GM19324 (cell line): ENCODE data around the gene IL4R.
"Not testable (repeated sequence)": the region's sequence is repeated elsewhere in the genome, so short reads cannot be mapped to it uniquely, and the experiment has no call there.

Experiments
- ATAC-seq: cut with Tn5 transposase; IDR thresholded peaks from one replicate; pipeline ENCODE4 v1.9.1; 2021; ENCODE audit warnings: mild to moderate bottlenecking, moderate library complexity; ENCODE audit not compliant: unreplicated experiment, low FRiP score

The IL4R gene

DNA sequence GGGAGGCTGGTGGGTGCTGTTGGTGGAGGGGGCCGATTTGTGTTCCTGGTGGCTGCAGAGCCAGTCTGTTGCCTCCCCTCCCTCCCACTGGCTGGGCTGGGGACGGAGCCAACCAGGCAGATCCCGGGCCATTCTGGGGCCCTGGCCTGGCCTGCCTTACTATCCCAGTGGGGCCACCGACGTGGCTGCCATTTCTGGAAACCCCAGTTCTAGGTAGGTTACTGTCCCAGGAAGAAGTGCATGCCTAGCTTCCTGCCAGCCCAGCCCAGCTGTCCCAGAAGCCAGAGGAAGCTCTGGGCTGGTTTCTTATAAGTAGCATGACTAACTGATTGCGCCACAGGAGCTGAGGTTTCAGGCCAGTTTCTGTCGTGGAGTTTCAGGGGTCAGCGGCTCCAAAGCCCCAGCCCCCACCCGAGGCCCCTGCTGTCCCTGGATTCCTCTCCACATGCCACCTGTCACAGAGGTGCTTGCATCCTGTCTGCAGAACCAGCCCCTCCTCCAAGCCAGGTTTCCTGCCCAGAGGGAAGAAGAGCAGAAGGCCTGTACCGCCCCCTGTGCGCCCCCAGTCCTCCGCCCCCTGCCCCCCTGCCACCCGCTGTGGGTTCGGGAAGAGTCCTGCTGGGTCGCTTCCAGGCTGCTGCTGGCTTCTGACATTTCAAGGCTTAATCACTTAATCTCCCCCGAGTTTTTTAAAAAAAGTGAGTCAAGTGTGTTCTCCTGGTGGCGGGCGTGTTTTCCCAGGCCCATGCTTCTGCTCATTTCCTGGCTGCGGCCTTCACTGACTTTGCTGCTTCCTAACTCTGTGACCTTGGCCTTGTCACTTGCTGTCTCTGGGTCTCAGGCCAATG is 13.2 kb downstream of the IL4R start:
- no peak for ATAC-seq

DNA sequence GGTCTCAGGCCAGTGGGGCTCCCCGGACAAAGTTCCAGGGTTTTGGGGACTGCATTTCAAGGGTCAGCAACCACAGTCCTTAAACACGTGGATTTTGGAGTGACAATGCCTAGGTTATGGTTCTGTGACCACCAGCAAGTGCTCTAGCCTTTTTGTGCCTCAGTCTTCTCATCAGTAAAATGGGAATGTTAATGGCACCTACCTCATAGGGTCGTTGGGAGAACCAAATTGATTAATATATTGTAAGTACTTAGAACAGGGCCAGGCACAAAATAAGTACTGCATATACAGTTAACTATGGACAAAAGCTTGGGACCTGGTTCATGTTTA is 13.8 kb downstream of the IL4R start:
- ATAC-seq: no peak

DNA sequence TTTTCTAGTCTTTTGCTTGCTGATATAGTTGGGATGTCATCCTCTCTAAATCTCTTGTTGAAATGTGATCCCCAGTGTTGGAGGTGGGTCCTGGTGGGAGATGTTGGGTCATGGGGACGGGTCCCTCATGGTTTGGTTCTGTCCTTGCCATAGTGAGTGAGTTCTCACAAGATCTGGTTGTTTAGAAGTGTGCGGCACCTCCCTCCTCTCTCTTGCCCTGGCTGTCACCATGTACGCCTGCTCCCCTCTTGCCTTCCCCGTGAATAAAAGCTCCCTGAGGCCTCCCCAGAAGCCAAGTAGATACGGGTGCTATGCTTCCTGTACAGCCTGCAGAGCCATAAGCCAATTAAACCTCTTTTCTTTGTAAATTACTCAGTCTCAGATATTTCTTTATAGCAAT is 15.2 kb downstream of the IL4R start:
- ATAC-seq: no peak

DNA sequence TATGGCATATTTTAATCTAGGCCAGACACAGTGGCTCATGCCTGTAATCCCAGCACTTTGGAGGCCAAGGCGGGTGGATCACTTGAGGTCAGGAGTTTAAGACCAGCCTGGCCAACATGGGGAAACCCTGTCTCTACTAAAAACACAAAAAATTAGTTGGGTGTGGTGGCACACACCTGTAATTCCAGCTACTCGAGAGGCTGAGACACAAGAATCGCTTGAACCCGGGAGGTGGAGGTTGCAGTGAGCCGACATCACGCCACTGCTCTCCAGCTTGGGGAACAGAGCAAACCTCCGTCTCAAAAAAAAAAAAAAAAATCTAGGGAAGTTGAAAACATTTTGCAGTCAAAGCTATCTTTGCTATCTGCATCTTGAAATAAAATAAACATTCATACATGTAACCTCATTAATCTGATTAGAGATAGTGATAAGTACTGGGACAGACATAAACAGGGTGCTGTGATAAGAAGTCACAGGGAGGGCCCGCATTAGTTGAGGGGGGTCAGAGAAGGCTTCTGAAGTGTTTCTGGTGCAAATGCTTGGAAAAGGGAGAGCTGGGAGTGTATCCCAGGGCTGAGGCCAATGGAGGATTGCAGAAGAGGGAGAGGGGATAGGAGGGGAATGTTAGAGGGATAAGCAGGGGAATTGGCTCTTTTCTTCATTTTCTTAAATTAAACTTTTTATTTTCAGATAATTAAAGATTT is 15.8 kb downstream of the IL4R start:
- ATAC-seq: not testable (repeated sequence)

DNA sequence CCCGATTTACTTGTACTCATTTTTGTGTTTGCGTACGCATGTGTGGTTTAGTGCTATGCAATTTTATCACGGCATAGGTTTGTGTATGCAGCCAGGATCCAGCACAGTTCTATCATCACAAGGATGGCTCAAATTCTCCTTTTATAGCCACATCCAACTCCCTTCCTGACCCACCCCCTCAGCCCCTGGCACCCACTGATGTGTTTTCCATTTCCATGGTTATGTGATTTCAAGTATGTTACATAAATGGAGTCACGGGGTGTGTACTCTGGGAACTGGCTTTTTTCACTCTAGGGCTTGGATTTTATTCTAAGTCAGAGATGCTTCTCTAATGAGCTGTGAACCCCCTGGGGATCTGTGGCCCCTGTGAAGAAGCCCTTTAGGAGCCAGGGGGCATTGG is 16.8 kb downstream of the IL4R start:
- ATAC-seq: no peak

DNA sequence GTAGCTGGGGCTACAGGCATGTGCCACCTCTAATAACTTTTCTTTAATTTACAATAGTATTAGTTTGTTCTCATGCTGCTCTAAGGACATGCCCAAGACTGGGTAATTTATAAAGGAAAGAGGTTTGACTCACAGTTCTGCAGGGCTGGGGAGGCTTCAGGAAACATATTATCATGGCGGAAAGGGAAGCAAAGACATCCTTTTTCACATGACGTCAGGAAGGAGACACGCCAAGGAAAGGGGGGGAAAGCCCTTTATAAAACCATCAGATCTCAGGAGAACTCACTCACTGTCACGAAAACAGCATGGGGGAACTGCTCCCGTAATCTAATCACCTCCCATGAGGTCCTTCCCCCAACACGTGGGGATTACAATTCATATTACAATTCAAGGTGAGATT is 18.3 kb downstream of the IL4R start:
- ATAC-seq: no peak

DNA sequence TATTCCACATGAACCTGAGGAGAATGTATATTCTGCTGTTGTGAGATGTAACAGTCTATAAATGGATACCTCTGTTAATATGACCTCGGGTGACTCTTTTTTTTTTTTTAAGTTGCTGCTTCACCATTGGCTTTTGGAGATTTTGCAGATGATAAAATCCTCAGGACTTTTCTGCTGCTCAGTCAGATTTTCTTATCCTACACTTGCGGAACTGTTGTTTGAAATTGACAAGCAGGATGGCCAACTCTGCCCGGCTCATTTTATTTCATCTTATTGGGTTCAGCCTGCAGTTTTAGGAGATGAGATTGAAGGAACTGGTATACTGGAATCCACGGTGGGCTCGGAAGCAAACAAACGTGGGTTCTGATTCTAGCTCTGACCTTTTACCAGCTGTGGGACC is 19.3 kb downstream of the IL4R start:
- no peak for ATAC-seq

DNA sequence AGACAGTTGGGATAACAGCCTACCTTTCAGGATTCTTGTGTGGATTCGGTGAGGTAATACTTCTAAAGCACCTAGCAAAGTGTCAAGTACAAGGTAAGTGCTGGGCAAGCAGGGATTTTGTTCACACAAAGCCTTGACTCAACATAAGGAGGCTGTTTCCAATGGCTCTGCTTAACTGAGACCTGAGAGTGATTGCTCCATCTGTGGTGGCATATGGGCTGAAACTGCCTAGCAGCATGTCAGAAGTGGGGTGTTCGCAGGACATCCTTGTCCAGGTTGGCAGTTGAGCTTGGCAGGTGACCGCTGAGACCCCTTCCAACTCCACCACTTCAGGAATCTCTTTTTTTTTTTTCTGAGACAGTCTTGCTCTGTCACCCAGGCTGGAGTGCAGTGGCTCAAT is 19.8 kb downstream of the IL4R start:
- no peak for ATAC-seq

DNA sequence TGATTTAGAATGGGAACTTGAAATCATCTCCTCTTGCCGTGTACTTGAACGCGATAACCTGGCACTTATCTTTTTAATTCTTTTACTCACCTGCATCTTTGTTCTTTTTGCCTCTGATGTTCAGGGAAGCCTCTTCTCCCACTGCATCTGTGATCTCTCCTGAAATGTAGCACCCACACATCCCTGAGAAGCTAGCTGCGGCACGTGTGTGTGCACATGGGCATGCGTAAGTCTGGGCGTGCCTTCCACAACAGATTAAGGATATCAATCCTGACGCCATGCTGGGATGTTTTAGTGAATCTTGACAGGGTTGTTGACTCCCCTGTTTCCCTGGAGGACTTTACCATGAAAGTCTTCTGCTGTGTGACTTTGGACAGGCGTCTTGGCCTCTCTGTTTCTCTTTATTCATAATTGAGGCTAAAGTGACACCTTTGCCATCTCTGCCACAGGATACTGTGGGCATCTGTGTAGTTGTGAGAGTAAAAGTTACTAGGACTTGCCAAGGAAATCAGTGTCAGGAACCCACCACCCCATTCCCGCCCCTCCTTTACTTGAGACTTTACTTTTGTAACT is 20.5 kb downstream of the IL4R start:
- ATAC-seq: no peak

DNA sequence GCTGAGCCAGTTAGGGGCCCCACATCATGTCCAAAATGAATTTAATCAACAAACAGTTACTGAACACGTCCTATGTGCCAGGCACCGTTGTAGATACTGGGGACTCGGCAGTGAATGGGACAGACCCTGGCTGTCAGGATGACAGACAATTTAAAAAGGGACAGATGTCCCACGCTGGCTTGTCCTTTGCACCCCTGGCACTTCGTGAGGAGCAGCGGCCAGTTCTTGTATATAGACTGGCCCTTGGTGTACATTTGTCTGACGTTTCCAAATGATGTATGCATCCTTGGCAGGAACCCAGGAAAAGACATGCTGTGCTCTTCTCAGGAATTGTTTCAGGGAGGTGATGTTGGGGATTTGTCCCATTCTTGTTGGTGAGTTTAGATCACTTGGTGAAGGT is 21.1 kb downstream of the IL4R start:
- ATAC-seq: no peak

DNA sequence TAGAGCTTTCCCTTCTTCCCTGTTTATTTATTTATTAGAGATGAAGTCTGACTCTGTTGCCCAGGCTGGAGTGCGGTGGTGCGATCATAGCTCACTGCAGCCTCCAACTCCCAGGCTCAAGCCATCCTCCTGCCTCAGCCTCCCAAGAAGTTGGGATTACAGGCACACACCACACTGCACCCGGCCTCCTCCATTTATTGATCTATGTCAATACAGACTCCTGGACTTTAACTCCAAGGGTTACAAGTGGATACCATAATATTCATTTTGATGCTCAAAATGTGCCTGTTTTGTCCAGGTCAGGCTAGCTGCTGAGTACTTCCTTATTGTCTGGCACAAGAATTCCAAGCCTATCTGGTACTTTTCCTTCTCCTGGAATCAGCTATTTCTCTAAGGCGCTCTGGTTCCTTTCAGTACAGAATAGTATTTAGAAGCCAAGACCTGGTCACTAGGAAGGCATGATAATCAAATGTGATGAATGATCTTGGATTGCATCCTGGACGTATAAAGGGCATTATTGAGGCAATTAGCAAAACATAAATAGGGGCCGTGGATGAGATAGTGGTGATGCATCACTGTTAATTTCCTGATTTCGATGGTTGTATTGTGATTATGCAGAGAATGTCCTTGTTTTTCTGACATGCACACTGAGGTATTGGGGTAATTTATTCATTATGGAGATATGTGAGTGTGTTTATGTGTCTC is 21.7 kb downstream of the IL4R start:
- no peak for ATAC-seq

DNA sequence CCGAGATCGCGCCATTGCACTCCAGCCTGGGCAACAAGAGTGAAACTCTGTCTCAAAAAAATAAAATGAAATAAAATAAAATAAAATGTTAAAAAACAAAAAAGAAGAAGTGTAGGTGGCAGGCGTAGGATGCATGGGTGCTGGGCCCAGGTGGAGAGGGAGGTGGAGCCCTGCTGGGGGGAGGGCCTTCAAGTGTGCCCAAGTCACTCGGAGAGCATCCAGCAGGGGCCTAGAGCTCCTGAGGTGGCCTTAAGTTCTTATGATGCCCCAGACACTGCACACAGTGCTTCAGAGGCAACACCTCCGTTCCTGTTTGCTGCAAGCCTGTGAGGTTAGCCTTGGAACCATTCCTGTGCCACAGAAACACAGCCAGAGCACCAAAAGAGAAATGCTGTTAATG is 23.2 kb downstream of the IL4R start:
- ATAC-seq: no peak

DNA sequence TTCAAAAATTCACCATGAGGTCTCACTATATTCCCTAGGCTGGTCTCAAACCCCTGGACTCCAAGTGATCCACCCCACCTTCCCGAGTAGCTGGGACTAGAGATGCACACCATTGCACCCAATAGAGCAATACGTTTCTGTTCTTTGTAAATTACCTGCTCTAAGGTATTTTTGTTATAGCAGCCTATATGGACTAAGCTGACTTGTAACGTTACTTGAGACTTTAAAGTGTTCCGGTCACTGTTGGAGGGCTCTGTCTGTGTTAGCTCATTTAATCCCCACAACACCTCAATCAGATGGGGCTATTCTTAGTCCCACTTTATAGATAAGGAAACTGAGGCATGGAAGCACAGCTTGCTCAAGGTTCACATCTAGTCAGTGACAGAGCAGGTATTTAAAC is 25.4 kb downstream of the IL4R start:
- no peak for ATAC-seq

DNA sequence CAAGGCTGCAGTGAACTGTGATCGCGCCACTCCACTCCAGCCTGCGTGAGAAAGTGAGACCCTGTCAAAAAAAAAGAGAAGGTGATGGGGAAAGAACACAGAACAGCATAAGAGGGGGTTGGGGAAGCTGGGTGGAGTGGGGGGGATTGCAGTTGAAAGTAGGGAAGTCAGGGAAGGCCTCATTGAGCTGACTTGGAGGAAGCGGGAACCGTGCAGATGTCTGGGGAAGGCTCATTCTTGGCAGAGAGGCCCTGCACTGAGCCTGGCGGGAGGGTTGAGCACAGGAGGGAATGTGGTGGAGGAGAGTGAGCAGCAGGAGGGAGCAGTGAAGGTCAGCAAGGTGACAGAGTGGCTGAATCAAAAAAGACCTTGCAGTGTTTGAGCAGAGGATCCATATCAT is 26.9 kb downstream of the IL4R start:
- ATAC-seq: no peak

DNA sequence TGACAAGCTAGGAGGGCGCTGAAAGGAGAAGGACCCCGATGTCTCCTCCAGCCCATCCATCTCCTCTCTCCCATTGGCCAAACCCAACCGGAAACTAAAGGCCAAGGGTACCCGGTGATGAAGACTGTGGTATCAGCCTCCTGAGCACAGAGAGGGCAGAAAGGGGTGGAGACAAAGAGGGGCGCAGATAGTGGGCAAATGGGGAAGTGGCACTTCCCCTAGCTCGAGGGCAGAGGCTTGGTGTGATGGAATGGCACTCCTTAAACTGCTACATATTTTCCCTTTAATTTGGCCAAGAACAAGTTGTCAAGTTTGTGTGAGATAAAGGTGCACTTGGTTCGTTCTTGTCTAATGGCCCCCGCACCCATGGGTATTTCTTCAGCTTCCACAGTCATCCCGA is 27.8 kb downstream of the IL4R start:
- no peak for ATAC-seq

DNA sequence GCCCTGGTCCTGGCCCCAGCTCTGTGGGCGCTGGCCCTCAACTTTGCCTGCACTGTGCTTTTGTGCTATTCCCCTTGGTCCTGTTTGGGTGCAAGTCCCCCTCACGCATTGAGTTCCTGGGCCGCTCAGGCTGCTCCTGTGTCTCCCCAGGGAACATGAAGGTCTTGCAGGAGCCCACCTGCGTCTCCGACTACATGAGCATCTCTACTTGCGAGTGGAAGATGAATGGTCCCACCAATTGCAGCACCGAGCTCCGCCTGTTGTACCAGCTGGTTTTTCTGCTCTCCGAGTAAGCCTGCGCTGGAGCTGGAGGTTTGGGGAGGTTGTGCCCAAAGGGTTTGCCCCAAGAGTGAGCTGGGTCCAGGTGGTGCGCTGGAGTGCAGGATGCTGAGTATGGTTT is 28.2 kb downstream of the IL4R start:
- no peak for ATAC-seq

DNA sequence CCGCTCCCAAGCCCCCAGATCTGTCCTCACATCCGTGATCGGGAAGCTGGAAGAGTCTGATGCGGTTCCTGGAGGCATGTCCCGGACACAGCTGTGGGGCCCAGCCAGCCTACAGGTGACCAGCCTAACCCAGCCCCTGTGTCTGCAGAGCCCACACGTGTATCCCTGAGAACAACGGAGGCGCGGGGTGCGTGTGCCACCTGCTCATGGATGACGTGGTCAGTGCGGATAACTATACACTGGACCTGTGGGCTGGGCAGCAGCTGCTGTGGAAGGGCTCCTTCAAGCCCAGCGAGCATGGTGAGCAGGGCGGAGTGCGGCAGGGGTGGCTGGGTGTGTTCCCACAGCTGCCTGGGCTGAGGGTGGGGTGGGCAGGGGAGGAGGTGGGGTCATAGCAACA is 30.9 kb downstream of the IL4R start:
- no peak for ATAC-seq

DNA sequence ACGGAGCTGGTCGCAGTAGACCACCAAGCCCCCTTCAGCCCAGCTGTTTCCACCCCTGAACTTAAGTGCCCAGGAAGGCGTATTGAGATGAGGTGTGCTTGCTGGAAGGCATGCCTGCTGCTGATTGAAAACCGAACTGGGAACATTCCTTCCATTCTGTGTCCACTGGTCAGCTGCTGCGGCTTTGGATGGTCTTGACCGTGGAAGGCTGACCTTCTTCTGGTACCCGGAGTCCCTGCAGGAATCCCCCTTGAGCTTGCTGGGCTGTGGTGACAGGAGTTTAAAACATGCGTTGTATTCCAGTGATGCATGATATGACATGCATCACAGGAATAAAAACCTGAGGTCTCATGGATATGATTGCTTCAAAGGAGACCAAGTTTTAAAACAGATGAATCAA is 31.4 kb downstream of the IL4R start:
- ATAC-seq: no peak

DNA sequence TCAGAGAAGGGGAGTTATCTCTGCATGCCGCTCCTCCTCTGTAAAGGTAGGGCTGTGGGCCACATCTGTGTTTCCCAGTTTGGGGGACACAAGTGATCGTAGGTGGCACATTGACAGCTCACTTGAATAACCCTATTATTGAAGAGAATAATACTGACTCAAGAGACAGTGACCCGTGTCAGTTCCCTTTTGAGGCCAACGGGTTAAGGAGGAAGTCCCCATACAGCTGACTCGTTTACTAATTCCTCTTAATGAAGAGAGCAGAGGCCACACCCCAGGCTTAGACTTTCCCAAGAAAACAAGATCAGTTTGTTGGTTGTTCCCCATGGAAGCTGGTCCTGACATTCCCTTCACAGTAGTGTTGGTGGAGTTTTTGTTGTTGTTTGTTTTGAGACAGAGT is 33.0 kb downstream of the IL4R start:
- ATAC-seq: no peak

DNA sequence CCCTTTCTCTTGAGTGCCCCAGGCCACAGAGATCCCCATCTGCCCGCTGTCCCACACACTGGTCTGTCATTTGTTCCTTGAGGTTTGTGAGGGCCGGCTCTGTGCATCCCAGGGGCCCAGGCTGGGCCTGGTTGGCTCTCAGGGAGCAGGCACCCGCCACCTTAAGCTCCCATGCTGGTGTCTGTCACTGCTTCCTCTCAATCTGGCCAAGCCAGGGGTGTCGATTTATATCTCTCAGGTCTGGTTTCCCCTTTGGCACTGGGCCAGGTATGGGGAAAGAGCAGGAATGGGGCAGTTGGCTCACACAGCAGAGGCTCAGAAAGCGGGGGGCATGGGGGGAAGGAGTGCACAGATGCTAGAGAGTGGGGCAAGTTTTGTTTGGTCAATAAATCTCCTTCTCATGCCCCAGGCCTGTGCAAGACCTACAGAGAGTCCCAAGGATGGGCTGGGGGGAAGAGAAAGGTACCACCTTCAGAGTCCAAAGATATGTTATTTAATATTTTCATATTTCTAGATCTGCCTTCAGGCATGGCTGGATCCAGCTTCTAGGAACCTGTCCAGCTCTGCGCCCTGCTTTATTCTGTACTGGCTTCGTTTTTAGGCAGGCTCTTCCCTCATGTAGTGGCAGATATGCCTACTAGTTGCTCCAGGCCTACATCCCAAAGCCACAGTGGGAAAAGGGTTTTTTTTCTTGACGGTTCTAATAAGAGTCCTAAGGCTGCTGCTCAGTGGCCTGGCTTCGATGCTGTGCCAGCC is 34.3 kb downstream of the IL4R start:
- no peak for ATAC-seq

DNA sequence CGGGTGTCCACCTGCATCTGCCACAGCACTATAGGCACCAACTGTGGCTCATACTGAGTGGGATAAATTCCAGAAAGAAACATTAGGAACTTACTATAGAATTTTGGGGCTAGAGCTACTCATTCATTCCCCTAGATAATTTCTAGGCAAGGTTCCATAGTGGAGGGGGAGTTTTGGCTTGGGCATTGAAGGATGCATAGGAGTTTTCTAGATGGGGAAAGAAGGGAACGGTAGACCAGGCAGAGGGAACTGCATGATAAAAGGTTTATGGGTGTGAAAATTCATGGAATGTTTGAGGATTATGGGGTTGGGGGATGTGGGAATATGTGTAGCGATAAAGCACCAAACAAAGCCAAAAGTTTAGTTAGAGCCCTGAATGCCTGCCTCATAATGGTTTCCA is 35.5 kb downstream of the IL4R start:
- no peak for ATAC-seq
